ENCODE results near the gene EFCC1.

Gene EFCC1

GRCh38 chr3:128994581-128995546, 6.2 kb upstream of the EFCC1 start:
- DNase-seq (ENCODE audit: low spot score), result no peak

- DNase-seq (ENCODE audit: low spot score), result no peak
These were observed 5.4 kb upstream of the EFCC1 start for GRCh38 chr3:128995737-128996136.

GRCh38 chr3:128996200-128996599, 4.9 kb upstream of the EFCC1 start:
- DNase-seq (ENCODE audit: low spot score), result no peak

GRCh38 chr3:128996726-128997125, 4.4 kb upstream of the EFCC1 start:
- DNase-seq (ENCODE audit: low spot score), result no peak

- no peak for DNase-seq (ENCODE audit: low spot score)
These were observed 3.5 kb upstream of the EFCC1 start for GRCh38 chr3:128997486-128998133.

- DNase-seq (ENCODE audit: low spot score), result no peak
These were observed 2.5 kb upstream of the EFCC1 start for GRCh38 chr3:128998561-128998960.

GRCh38 chr3:128999102-128999501, 2.0 kb upstream of the EFCC1 start:
- DNase-seq (ENCODE audit: low spot score), result no peak

GRCh38 chr3:129000742-129001100, 383 bp upstream of the EFCC1 start:
- no peak for DNase-seq (ENCODE audit: low spot score)

- no peak for DNase-seq (ENCODE audit: low spot score)
These were observed 885 bp downstream of the EFCC1 start for GRCh38 chr3:129001806-129002572.

- DNase-seq (ENCODE audit: low spot score), result no peak
These were observed 1.8 kb downstream of the EFCC1 start for GRCh38 chr3:129002573-129003569.

- no peak for DNase-seq (ENCODE audit: low spot score)
These were observed 2.5 kb downstream of the EFCC1 start for GRCh38 chr3:129003578-129004112.

- DNase-seq (ENCODE audit: low spot score), result no peak
These were observed 3.7 kb downstream of the EFCC1 start for GRCh38 chr3:129004639-129005295.

GRCh38 chr3:129005526-129006303, 4.6 kb downstream of the EFCC1 start:
- no peak for DNase-seq (ENCODE audit: low spot score)

- no peak for DNase-seq (ENCODE audit: low spot score)
These were observed 5.8 kb downstream of the EFCC1 start for GRCh38 chr3:129006864-129007263.

GRCh38 chr3:129007792-129008191, 6.7 kb downstream of the EFCC1 start:
- DNase-seq (ENCODE audit: low spot score), result no peak

- DNase-seq (ENCODE audit: low spot score), result no peak
These were observed 8.2 kb downstream of the EFCC1 start for GRCh38 chr3:129009266-129009665.

GRCh38 chr3:129010310-129010956, 9.3 kb downstream of the EFCC1 start:
- DNase-seq (ENCODE audit: low spot score), result no peak

GRCh38 chr3:129013491-129013891, 12.4 kb downstream of the EFCC1 start:
- DNase-seq (ENCODE audit: low spot score), result no peak

GRCh38 chr3:129014148-129014547, 13.0 kb downstream of the EFCC1 start:
- no peak for DNase-seq (ENCODE audit: low spot score)
